Osteocyte (in vitro differentiated cells): Measurements from ENCODE around the gene DUS3L. TPM values are rescaled to one million over a fixed set of nuclear protein-coding genes. Genes with fewer than 3 reads are reported as not detected.

Source experiments
- DNase-seq: peaks from one replicate; pipeline ENCODE4 v3.0.0; 2021; ENCODE audit warnings: mixed read lengths; ENCODE audit not compliant: unreplicated experiment; ENCODE audit errors: extremely low spot score
- H3K27ac Mint-ChIP-seq: one replicate; pipeline ENCODE4 v1.8.0; 2021; ENCODE audit warnings: mild to moderate bottlenecking, mixed read lengths; ENCODE audit not compliant: unreplicated experiment
- H3K27me3 Mint-ChIP-seq: one replicate; pipeline ENCODE4 v1.8.0; 2021; ENCODE audit warnings: mixed read lengths; ENCODE audit not compliant: unreplicated experiment
- H3K36me3 Mint-ChIP-seq: one replicate; pipeline ENCODE4 v1.8.0; 2021; ENCODE audit warnings: mixed read lengths; ENCODE audit not compliant: unreplicated experiment
- H3K4me1 Mint-ChIP-seq: one replicate; pipeline ENCODE4 v1.8.0; 2021; ENCODE audit warnings: mixed read lengths; ENCODE audit not compliant: unreplicated experiment
- H3K4me3 Mint-ChIP-seq: one replicate; pipeline ENCODE4 v1.8.0; 2021; ENCODE audit warnings: mild to moderate bottlenecking, moderate library complexity, mixed read lengths; ENCODE audit not compliant: unreplicated experiment
- H3K9me3 Mint-ChIP-seq: one replicate; pipeline ENCODE4 v1.8.0; 2021; ENCODE audit warnings: mixed read lengths; ENCODE audit not compliant: unreplicated experiment
- total RNA-seq: library from RNA; stranded (reverse); gene quantifications from 2 replicates; pipeline ENCODE4 v1.2.1, GENCODE V29; 2021
- TF ChIP-seq, protein P1 (sequence below): fragments of 200-600 bp; sonication (generic); IDR thresholded peaks from 2 replicates; pipeline ENCODE4 v1.5.0; 2021; ENCODE audit warnings: antibody characterized with exemption, mild to moderate bottlenecking, moderate library complexity

Gene DUS3L
- total RNA-seq, 1 donor from 2014 or later: 29.0 TPM

DNA sequence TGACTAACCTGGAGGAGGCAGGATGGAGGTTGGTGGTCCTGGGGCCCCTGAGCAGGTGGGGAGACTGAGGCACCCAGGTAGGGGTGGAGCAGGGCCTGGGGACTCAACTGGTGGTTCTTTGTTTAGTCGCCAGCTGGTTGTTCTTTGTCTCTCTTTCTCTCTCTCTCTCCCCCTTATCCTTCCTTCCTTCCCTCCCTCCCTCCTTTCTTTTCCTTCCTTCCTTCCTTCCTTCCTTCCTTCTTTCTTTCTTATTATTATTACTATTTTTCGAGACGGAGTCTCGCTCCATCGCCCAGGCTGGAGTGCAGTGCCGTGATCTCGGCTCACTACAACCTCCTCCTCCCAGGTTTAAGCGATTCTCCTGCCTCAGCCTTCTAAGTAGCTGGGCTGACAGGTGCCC lies 7.3 kb upstream of the DUS3L start:
- DNase-seq: no peak
- TF ChIP-seq, protein P1, sequence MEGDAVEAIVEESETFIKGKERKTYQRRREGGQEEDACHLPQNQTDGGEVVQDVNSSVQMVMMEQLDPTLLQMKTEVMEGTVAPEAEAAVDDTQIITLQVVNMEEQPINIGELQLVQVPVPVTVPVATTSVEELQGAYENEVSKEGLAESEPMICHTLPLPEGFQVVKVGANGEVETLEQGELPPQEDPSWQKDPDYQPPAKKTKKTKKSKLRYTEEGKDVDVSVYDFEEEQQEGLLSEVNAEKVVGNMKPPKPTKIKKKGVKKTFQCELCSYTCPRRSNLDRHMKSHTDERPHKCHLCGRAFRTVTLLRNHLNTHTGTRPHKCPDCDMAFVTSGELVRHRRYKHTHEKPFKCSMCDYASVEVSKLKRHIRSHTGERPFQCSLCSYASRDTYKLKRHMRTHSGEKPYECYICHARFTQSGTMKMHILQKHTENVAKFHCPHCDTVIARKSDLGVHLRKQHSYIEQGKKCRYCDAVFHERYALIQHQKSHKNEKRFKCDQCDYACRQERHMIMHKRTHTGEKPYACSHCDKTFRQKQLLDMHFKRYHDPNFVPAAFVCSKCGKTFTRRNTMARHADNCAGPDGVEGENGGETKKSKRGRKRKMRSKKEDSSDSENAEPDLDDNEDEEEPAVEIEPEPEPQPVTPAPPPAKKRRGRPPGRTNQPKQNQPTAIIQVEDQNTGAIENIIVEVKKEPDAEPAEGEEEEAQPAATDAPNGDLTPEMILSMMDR: no peak
- H3K27ac Mint-ChIP-seq: no peak overlapping the region
- no peak overlapping the region for H3K4me3 Mint-ChIP-seq
- H3K9me3 Mint-ChIP-seq: no peaks in the 10 kb centered on the region
- H3K36me3 Mint-ChIP-seq: no peaks in the 10 kb centered on the region
- H3K27me3 Mint-ChIP-seq: peaks cover 8% of the 10 kb centered on the region
- no peaks in the 10 kb centered on the region for H3K4me1 Mint-ChIP-seq

DNA sequence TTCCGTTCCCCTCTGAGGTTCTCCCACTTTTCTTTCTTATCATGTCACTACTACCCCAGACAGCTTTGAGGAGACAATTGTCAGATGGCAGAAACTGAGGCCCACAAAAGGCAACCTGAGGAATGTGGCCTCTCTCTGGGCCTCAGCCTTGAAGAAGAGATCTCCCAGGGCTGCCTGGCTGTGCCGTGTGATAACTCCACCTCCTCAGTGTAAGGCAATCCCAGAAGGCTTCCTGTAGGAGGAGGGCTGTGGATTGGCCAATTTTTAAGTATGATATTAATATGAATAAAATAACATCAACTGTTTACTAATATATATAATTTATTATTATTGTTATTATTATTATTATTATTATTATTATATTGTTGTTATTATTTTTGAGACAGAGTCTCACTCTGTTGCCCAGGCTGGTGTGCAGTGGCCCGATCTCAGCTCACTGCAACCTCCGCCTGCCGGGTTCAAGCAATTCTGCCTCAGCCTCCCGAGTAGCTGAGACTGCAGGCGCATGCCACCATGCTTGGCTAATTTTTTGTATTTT lies 4.5 kb upstream of the DUS3L start:
- Mint-ChIP-seq H3K27ac (no peak overlapping the region), H3K4me1 (peaks cover 2% of the 10 kb centered on the region), H3K4me3 (no peak overlapping the region), H3K27me3 (peaks cover 3% of the 10 kb centered on the region), H3K9me3 (no peaks in the 10 kb centered on the region), H3K36me3 (peaks cover under 1% of the 10 kb centered on the region)
- TF ChIP-seq, protein P1: no peak
- DNase-seq: no peak

DNA sequence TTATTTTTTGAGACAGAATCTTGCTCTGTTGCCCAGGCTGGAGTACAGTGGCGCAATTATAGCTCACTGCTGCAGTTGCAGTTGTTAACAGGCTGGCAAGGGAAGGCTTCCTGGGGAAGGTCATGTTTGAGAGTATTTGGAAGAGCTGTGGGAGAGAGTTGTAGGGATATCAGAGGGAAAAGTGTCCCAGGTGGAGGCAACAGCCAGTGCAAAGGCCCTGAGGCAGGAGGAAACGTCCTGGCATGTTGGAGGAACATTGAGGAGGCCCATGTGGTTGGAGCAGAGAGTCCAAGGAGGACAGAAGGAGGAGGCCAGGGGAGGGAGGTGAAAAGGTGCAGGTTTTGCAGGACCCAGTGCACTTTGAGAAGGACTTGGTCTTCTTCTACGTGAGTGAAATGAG lies 2.2 kb upstream of the DUS3L start:
- TF ChIP-seq, protein P1: no peak
- H3K4me1 Mint-ChIP-seq: peaks cover 7% of the 10 kb centered on the region
- no peaks in the 10 kb centered on the region for H3K27me3 Mint-ChIP-seq
- H3K36me3 Mint-ChIP-seq: peaks cover 9% of the 10 kb centered on the region
- no peak for DNase-seq
- H3K27ac Mint-ChIP-seq: no peak overlapping the region
- H3K9me3 Mint-ChIP-seq: no peaks in the 10 kb centered on the region
- no peak overlapping the region for H3K4me3 Mint-ChIP-seq

DNA sequence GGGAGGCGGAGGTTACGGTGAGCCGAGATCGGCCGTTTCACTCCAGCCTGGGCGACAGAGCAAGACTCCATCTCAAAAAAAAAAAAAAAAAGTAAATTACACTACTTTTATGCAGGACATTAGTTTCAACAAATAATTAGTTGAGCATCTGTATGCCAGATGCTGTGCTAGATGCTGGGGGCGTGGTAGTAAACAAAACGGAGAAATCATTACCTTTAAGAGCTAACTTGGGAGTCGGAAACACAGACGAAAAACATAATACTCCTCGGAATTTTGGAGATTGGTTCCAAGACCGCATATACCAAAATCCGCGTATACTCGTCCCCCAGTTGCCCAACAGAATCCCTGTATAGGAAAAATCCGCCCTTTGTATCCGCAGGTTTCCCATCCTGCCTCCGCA lies 1.3 kb upstream of the DUS3L start:
- peaks cover 10% of the 10 kb centered on the region for H3K36me3 Mint-ChIP-seq
- peaks cover 7% of the 10 kb centered on the region for H3K4me1 Mint-ChIP-seq
- TF ChIP-seq, protein P1: no peak
- H3K27ac Mint-ChIP-seq: no peak overlapping the region
- no peak overlapping the region for H3K4me3 Mint-ChIP-seq
- H3K27me3 Mint-ChIP-seq: no peaks in the 10 kb centered on the region
- H3K9me3 Mint-ChIP-seq: no peaks in the 10 kb centered on the region
- no peak for DNase-seq

DNA sequence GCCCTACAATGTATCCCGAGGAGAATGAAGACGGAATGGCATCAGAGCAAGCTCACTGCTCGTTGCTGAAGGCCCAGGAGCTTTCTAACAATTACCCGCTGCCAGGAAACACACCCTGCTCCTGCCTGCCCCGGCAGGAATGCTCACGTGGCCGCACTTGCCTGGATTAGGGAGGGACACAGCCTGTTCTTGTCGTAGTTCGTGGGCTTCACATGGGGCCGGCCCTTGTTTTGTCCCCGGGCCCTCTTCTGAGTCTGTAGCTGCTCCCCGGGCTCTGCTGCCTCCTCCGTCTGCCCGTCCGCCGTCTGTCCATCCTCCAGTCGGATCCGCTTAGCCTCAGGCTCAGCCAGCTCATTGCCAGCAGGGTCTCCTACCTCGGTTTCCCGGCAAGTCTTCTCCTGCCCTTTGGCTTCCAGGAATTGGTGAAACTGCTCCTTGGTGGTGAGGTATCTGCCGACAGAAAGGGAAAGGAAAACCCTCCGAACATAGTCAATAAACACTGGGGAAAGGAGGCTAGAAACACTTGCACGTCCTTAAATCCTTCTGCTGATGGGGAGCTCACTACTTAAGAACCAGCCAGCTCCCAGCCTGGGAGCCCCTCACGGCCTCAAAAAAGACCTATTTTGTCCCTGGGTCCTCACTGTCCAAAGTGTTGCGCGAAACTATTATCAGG lies 941 bp downstream of the DUS3L start:
- Mint-ChIP-seq H3K9me3 (no peaks in the 10 kb centered on the region), H3K4me3 (peak overlapping the region; percentile 99), H3K4me1 (peaks cover 7% of the 10 kb centered on the region), H3K27me3 (no peaks in the 10 kb centered on the region), H3K36me3 (peaks cover 17% of the 10 kb centered on the region), H3K27ac (peak overlapping the region; percentile 99)
- DNase-seq: no peak
- TF ChIP-seq, protein P1: no peak
